Tibial nerve (tissue), 4 donors: ENCODE results near the gene MINK1. TPM values are rescaled to one million over a fixed set of nuclear protein-coding genes. Genes with fewer than 3 reads are reported as not detected.

Experiments
- DNase-seq, 2 donors: peaks; one replicate each; pipeline ENCODE4 v3.0.0-alpha.2; 2019; ENCODE audit warnings: low spot score in 2 of 2
- H3K27ac ChIP-seq, 4 donors: fragments of 200-600 bp; sonication (generic) in 3 of 4; one replicate each; pipeline ENCODE4 v1.5.1; 2017 to 2019; ENCODE audit warnings: mild to moderate bottlenecking in 1 of 4
- H3K27me3 ChIP-seq, 2 donors: fragments of 200-600 bp; sonication (generic) in 1 of 2; one replicate each; pipeline versions ENCODE4 v1.5.1 to v1.6.0; 2017 to 2019
- H3K36me3 ChIP-seq, 3 donors: fragments of 200-600 bp; sonication (generic); one replicate each; pipeline ENCODE4 v1.5.1; 2018 to 2019
- H3K4me1 ChIP-seq, 4 donors: fragments of 200-600 bp; sonication (generic) in 3 of 4; one replicate each; pipeline ENCODE4 v1.5.1; 2017 to 2019
- H3K4me3 ChIP-seq, 4 donors: fragments of 200-600 bp; sonication (generic) in 3 of 4; one replicate each; pipeline ENCODE4 v1.5.1; 2017 to 2019; ENCODE audit warnings: mild to moderate bottlenecking in 1 of 4, moderate library complexity in 1 of 4
- H3K9me3 ChIP-seq, 4 donors: fragments of 200-600 bp; sonication (generic) in 3 of 4; one replicate each; pipeline ENCODE4 v1.5.1; 2017 to 2019
- EP300 ChIP-seq, 2 donors: sonication (generic); formaldehyde crosslinking; IDR thresholded peaks; one replicate each; pipeline ENCODE4 v1.6.1; 2017; ENCODE audit warnings: antibody characterized with exemption in 2 of 2, mild to moderate bottlenecking in 1 of 2
- POLR2A ChIP-seq, 2 donors: fragments of 450-650 bp; IDR thresholded peaks; one replicate each; pipeline ENCODE4 v1.6.1; 2017; ENCODE audit warnings: antibody characterized with exemption in 2 of 2, mild to moderate bottlenecking in 2 of 2, moderate library complexity in 2 of 2
- WGBS, 2 donors: methylation state at CpG; one replicate each; pipeline ENCODE4 v1.1.5; 2018; 5-methylcytosine and 5-hydroxymethylcytosine counted together
- total RNA-seq, 4 donors: library from RNA; depleted of rRNA; stranded (reverse); fragments of >200 nt; gene quantifications; one replicate each; pipeline ENCODE4 v1.1.0, GENCODE V29; 2016
- TF ChIP-seq, protein P1 (sequence below), 5 experiments: fragments of 200-600 bp in 3 of 5; fragments of 450-650 bp in 2 of 5; sonication (generic) in 3 of 5; IDR thresholded peaks; one replicate each; pipeline ENCODE4 v1.5.1; 2016 to 2019; ENCODE audit warnings: antibody characterized with exemption in 5 of 5, mild to moderate bottlenecking in 3 of 5, moderate library complexity in 2 of 5

MINK1 gene
- total RNA-seq, 4 donors from 2014 or later: 57.1 to 94.3 (median 85.7) TPM

DNA sequence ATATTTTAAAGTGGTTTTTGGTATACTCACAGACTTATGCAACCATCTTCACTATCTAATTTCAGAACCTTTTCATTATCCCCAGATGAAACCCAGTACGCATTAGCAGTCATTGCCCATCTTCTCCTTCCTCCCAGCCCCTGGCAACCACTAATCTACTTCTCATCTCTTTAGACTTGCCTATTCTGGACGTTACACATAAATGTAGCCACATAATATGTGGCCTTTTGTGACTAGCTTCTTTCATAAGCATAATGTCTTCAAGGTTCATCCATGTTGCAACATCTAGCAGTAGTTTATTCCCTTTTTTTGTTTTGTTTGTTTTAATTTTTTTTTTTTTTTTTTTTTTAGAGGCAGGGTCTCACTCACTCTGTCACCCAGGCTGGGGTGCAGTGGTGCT is 37.7 kb downstream of the MINK1 start:
- H3K27ac ChIP-seq: no peak overlapping the region
- 66 to 80% methylated on average over 2 of the region's 2 CpGs for WGBS, 2 donors
- no peaks in the 10 kb centered on the region for H3K9me3 ChIP-seq
- no peak for DNase-seq
- H3K36me3 ChIP-seq: peaks cover 0 to 10% (median 0%) of the 10 kb centered on the region in 3 donors
- H3K27me3 ChIP-seq: no peaks in the 10 kb centered on the region
- peaks cover 0 to 8% (median 0%) of the 10 kb centered on the region in 4 donors for H3K4me1 ChIP-seq
- no peak overlapping the region for H3K4me3 ChIP-seq
- TF ChIP-seq POLR2A (IDR thresholded peaks at IDR 0.05): no peak
- TF ChIP-seq, protein P1, sequence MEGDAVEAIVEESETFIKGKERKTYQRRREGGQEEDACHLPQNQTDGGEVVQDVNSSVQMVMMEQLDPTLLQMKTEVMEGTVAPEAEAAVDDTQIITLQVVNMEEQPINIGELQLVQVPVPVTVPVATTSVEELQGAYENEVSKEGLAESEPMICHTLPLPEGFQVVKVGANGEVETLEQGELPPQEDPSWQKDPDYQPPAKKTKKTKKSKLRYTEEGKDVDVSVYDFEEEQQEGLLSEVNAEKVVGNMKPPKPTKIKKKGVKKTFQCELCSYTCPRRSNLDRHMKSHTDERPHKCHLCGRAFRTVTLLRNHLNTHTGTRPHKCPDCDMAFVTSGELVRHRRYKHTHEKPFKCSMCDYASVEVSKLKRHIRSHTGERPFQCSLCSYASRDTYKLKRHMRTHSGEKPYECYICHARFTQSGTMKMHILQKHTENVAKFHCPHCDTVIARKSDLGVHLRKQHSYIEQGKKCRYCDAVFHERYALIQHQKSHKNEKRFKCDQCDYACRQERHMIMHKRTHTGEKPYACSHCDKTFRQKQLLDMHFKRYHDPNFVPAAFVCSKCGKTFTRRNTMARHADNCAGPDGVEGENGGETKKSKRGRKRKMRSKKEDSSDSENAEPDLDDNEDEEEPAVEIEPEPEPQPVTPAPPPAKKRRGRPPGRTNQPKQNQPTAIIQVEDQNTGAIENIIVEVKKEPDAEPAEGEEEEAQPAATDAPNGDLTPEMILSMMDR (IDR thresholded peaks at IDR 0.05): no peak
- TF ChIP-seq EP300 (IDR thresholded peaks at IDR 0.05): no peak

- Histone ChIP-seq H3K36me3 (peaks cover 0 to 10% (median 0%) of the 10 kb centered on the region in 3 donors), H3K27me3 (no peaks in the 10 kb centered on the region), H3K27ac (peak overlapping the region in 2 of 4 donors; percentile 20), H3K4me1 (peaks cover 0 to 25% (median 8%) of the 10 kb centered on the region in 4 donors), H3K9me3 (no peaks in the 10 kb centered on the region), H3K4me3 (no peak overlapping the region)
- TF ChIP-seq EP300 (IDR thresholded peaks at IDR 0.05) (peak in 1 of 2 donors; percentile 22), POLR2A (IDR thresholded peaks at IDR 0.05) (no peak)
- TF ChIP-seq, protein P1 (IDR thresholded peaks at IDR 0.05): no peak
- no peak for DNase-seq
- 29 to 30% methylated on average over 8 of the region's 8 CpGs for WGBS, 2 donors
Measured at GRCh38 chr17:4872786-4873185, 39.6 kb downstream of the MINK1 start.

DNA sequence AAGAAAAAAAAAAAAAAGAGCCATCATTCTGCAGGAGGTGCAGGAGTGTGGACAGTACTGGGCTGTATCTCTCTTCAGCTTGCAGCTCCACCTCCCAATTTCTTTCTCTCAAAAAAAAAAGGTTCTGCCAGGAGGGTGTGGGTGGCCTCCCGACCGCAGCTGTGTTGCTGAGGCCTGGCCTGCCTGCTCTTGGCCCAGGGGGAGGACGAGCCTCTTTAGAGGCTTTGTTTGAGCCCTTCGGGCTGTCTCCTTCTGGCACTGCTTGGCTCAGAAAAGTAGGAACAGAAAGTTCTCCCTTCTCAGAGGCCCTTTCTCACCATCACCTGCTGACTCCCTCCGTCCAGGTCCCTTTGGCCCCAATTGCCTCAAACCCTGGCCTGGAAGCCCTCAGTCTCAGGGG is 43.9 kb downstream of the MINK1 start:
- no peaks in the 10 kb centered on the region for H3K27me3 ChIP-seq
- H3K4me1 ChIP-seq: peaks cover 0 to 42% (median 11%) of the 10 kb centered on the region in 4 donors
- peak overlapping the region in 3 of 4 donors; percentile 4 to 71 (median 15) for H3K27ac ChIP-seq
- H3K4me3 ChIP-seq: no peak overlapping the region
- no peaks in the 10 kb centered on the region for H3K9me3 ChIP-seq
- H3K36me3 ChIP-seq: peaks cover 0 to 28% (median 0%) of the 10 kb centered on the region in 3 donors
- DNase-seq: no peak
- 20 to 43% methylated on average over 5 of the region's 5 CpGs for WGBS, 2 donors
- peak in 1 of 2 donors; percentile 46 for TF ChIP-seq EP300 (IDR thresholded peaks at IDR 0.05)
- TF ChIP-seq, protein P1 (IDR thresholded peaks at IDR 0.05): no peak

GRCh38 chr17:4879601-4880000 is 46.5 kb downstream of the MINK1 start:
- WGBS, 2 donors: 63 to 84% methylated on average over 4 of the region's 4 CpGs

GRCh38 chr17:4880857-4881256 is 47.7 kb downstream of the MINK1 start:
- Histone ChIP-seq H3K27ac (peak overlapping the region in 2 of 4 donors; percentile 19 to 73), H3K27me3 (no peaks in the 10 kb centered on the region), H3K4me3 (no peak overlapping the region), H3K36me3 (peaks cover 0 to 57% (median 11%) of the 10 kb centered on the region in 3 donors), H3K9me3 (no peaks in the 10 kb centered on the region), H3K4me1 (peaks cover 0 to 38% (median 11%) of the 10 kb centered on the region in 4 donors)
- DNase-seq: no peak
- TF ChIP-seq, protein P1 (IDR thresholded peaks at IDR 0.05): no peak
- TF ChIP-seq POLR2A (IDR thresholded peaks at IDR 0.05) (no peak), EP300 (IDR thresholded peaks at IDR 0.05) (no peak)
- 74 to 77% methylated on average over 15 of the region's 15 CpGs for WGBS, 2 donors

More at GRCh38 chr17:4879601-4880000, 46.5 kb downstream of the MINK1 start:
- peak overlapping the region in 1 of 4 donors; percentile 50 for H3K27ac ChIP-seq
- H3K36me3 ChIP-seq: peaks cover 0 to 45% (median 0%) of the 10 kb centered on the region in 3 donors
- no peak overlapping the region for H3K4me3 ChIP-seq
- no peaks in the 10 kb centered on the region for H3K9me3 ChIP-seq
- no peaks in the 10 kb centered on the region for H3K27me3 ChIP-seq
- TF ChIP-seq, protein P1 (IDR thresholded peaks at IDR 0.05): no peak
- TF ChIP-seq POLR2A (IDR thresholded peaks at IDR 0.05) (no peak), EP300 (IDR thresholded peaks at IDR 0.05) (no peak)
- peaks cover 0 to 38% (median 11%) of the 10 kb centered on the region in 4 donors for H3K4me1 ChIP-seq
- DNase-seq: no peak
